ENCODE measurements around the gene CD164.

CD164 gene

DNA sequence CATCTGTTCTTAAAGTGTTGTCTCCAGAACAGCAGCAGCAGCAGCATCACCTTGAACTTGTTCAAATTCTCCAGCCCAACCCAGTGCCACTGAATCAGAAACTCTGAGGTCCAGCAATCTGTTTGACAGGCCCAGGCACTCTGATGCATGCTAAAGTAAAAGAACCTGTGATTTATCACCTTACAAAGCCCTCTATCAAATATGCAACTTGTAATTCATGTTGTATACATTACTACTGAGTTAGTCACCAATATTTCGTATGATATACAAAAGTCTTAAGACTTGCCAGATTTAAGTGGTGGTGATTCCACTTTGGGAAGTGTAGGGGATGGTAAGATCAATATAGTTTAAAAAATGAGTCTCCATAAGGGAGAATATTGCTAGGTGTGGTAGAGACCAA is 6.0 kb upstream of the CD164 start:
- TF ChIP-seq, protein P1, sequence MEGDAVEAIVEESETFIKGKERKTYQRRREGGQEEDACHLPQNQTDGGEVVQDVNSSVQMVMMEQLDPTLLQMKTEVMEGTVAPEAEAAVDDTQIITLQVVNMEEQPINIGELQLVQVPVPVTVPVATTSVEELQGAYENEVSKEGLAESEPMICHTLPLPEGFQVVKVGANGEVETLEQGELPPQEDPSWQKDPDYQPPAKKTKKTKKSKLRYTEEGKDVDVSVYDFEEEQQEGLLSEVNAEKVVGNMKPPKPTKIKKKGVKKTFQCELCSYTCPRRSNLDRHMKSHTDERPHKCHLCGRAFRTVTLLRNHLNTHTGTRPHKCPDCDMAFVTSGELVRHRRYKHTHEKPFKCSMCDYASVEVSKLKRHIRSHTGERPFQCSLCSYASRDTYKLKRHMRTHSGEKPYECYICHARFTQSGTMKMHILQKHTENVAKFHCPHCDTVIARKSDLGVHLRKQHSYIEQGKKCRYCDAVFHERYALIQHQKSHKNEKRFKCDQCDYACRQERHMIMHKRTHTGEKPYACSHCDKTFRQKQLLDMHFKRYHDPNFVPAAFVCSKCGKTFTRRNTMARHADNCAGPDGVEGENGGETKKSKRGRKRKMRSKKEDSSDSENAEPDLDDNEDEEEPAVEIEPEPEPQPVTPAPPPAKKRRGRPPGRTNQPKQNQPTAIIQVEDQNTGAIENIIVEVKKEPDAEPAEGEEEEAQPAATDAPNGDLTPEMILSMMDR (IDR thresholded peaks at IDR 0.05; ENCODE audit: extremely low read depth, missing control alignments) = no peak
- no peak for DNase-seq (ENCODE audit: low spot score)

DNA sequence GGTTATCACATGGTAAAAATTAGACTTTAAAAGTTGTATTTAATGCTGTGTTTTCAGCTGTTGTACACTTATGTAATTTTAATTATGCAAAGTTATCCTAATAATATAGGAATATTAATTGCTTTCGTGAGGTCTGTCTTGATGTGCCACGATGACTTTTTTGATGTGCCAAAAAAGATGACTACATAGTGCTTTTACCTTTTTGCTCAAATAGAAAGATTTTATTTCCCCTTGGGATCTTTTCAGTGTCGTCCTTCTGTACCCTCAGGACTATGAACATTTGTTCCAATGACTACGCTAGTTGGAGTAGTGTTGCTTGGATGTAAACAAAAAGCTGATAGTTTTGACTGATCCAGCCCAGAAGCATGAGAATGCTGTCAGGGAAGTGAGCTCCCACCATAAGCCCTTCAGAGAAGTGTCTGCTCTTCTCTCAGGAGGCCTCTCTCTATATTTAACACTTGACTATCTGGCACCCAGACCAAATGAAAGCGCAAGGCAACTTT is 1.2 kb upstream of the CD164 start:
- DNase-seq (ENCODE audit: low spot score) = no peak
- TF ChIP-seq, protein P1 (IDR thresholded peaks at IDR 0.05; ENCODE audit: extremely low read depth, missing control alignments) = no peak

DNA sequence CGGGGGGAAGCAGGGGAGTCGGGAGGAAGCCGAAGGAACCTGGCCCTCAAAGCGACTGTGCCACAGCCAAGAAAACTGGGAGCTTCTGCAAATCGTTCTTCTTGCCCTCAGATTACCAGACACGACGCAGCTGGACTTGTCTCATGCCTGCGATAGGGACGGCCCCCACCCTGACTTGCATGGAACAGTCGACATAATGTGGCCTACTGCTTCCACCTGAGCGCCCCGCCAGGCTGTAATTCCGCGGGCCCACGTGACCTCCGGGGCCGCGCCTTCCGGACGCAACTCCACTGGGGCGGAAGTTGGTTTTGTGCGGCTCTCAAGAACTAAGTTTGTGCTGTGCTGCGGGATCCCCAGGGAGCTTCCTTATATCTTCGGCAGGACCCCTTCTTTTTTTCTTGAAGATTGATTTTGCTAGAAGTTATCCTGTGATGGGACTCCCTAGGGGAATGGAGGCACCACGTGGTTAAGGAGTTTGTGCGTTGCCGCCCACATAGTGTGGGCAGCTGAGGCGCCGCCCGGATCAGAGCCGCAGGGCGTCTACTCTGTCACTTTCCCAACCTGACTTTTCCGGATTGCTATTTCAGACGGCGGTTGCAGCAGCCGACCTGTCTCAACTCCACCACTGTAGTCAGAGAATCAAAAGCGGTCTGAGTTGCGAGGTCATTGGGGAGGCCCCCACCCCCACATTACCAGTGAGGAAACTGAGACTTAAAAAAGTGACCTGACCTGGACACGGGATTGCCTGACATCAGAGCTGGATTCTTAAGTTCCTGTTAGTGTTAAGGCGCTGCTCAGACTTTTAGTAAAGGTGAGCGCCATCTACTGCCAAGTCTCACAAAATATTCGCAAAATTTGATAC is 540 bp upstream of the CD164 start:
- DNase-seq (ENCODE audit: low spot score) = peak; percentile 92
- TF ChIP-seq, protein P1 (IDR thresholded peaks at IDR 0.05; ENCODE audit: extremely low read depth, missing control alignments) = peak; percentile 50

- DNase-seq (ENCODE audit: low spot score) = peak; percentile 45
- TF ChIP-seq, protein P1 (IDR thresholded peaks at IDR 0.05; ENCODE audit: extremely low read depth, missing control alignments) = no peak
Observed at GRCh38 chr6:109381061-109381746, 1.1 kb downstream of the CD164 start.

DNA sequence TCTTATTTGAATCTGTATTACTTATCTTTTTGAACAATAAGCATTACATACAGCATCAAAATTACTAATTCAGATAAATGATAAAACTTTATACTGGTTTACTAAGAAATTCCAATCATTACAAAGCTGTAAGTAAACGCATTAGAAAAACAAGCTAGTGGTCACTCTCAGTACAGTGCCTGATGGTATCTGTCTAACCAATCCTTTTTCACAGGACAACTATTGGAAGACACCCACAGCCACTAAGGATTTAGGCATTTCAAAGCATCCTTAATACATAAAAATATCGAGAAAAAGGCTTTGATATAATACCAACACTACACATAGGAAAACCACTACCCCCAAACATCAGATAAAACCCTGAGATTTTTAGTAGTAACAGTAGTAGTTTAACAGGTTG is 2.6 kb downstream of the CD164 start:
- TF ChIP-seq, protein P1 (IDR thresholded peaks at IDR 0.05; ENCODE audit: extremely low read depth, missing control alignments) = no peak
- DNase-seq (ENCODE audit: low spot score) = no peak

GRCh38 chr6:109377717-109378116 is 4.5 kb downstream of the CD164 start:
- no peak for DNase-seq (ENCODE audit: low spot score)
- TF ChIP-seq, protein P1 (IDR thresholded peaks at IDR 0.05; ENCODE audit: extremely low read depth, missing control alignments) = no peak

DNA sequence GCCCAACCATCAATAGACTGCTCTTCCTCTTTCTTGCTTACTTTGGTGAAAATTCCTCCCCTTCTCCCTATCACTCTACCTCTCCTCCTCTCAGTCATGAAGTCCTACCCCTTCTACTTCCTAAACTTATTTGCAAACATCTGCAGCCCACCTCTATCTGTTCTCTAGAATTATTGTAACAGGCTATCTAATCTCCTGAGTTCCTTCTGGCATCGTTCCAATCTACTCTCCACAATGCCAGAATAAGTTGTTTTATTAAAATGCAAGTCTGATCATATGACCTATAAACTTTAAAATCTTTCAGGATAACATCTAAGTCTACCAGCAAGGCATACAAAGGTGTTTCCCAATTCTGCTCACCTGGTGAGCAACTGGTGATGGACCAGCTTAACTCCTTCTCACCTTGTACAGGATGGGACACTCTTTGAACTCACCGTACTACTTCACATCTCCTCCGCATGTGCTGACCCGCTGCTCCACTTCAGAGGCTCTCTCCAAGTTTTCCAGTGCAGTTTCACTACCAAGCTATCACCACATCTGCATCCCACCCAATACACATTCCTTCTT is 7.9 kb downstream of the CD164 start:
- no peak for DNase-seq (ENCODE audit: low spot score)
- TF ChIP-seq, protein P1 (IDR thresholded peaks at IDR 0.05; ENCODE audit: extremely low read depth, missing control alignments) = no peak

Measured in GM20000 (cell line).